ENCODE results near the gene ZNF865.
"Not testable (repeated sequence)": the region's sequence is repeated elsewhere in the genome, so short reads cannot be mapped to it uniquely, and the experiment has no call there.

The ZNF865 gene

DNA sequence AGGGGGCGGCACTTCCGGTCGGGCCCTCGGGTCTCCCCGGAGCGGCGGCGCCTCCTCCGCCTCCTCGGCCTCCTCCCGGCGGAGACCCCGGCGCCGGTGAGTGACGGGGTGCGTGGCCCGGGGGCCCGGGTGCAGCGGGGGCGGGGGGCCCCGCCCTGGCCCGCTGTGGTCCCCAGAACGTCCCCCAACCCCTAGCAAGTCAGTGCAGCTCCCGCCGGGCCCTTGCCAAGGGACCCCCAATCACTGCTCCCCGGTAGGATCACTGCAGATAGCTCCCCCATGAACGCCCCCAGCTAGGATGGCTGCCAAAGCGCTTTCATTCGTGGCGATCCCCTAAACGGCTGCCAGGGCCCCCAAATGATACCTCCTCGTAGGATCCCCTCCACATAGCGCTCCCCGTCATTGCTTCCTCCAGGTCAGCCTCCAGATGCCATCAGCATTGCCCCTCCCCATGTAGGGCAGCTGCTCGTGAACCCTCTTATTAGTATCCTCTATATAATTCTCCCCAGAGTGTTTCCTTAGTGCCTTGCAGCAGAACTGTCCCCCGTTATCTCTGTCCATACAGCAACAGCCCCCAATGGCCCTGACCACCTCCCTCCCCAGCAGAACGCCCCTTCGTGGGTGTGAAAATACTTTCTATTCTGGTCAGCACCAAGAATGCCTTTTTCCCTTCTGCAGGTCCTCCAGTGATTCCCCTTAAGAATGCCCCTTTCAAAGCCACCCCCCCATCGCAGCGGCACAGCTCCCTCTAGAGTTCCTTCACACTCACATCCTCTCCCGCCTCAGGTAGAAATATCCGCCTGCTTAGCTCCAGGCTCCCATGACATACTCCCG lies at the start of gene ZNF865:
Gene ZNF865 (plus strand): TSS at position 11 of the 834 bp plus-strand sequence. CDS start 7,972 bp downstream, outside the sequence.
- DNase-seq (ENCODE audit: low spot score): peak; percentile 87

GRCh38 chr19:55559684-55560083 lies 45.8 kb upstream of the ZNF865 start:
- DNase-seq (ENCODE audit: low spot score): no peak

- no peak for DNase-seq (ENCODE audit: low spot score)
These were observed 42.2 kb upstream of the ZNF865 start for GRCh38 chr19:55563261-55563690.

GRCh38 chr19:55566823-55567222 lies 38.6 kb upstream of the ZNF865 start:
- DNase-seq (ENCODE audit: low spot score): no peak

DNA sequence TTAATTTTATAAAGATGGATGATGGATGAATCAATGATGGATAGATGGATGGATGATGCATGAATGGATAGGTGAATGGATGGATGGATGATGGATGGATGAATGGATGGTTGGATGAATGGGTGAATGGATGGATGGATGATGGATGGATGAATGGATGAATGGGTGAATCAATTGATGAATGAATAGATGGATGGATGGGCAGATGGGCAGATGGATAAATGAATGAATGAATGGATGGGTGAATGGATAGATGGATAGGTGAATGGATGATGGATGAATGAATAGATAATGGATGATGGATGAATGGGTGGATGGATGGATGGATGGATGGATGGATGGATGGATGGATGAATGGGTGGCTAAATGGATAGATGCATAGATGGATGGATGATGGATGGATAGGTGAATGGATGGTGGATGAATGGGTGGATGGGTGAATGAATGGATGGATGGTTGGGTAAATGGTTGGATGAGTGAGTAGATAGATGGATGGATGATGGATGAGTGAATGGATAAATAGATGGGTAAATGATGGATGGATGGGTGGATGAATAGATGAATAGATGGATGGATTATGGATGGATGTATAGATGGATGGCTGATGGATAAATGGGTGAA lies 37.6 kb upstream of the ZNF865 start:
- DNase-seq (ENCODE audit: low spot score): no peak

GRCh38 chr19:55569477-55569876 lies 36.0 kb upstream of the ZNF865 start:
- DNase-seq (ENCODE audit: low spot score): not testable (repeated sequence)

- not testable (repeated sequence) for DNase-seq (ENCODE audit: low spot score)
These were observed 31.5 kb upstream of the ZNF865 start for GRCh38 chr19:55573929-55574328.

DNA sequence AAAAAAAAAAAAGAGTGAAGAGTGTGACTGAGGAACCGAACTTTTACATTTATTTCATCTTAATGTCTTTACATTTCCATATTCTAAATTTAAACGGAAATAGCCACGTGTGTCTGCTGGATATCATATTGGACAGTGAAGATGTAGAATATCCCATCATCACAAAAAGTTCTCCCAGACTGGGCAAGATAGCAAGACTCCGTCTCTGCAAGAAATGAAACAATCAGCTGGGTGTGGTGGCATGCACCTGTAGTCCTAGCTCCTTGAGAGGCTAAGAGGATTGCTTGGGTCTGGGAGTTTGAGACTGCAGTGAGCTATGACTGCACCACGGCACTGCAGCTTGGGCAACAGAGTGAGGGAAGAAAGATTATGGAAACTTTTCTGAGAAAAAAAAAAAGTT lies 28.7 kb upstream of the ZNF865 start:
- DNase-seq (ENCODE audit: low spot score): no peak

GRCh38 chr19:55578031-55578760 lies 27.3 kb upstream of the ZNF865 start:
- no peak for DNase-seq (ENCODE audit: low spot score)

DNA sequence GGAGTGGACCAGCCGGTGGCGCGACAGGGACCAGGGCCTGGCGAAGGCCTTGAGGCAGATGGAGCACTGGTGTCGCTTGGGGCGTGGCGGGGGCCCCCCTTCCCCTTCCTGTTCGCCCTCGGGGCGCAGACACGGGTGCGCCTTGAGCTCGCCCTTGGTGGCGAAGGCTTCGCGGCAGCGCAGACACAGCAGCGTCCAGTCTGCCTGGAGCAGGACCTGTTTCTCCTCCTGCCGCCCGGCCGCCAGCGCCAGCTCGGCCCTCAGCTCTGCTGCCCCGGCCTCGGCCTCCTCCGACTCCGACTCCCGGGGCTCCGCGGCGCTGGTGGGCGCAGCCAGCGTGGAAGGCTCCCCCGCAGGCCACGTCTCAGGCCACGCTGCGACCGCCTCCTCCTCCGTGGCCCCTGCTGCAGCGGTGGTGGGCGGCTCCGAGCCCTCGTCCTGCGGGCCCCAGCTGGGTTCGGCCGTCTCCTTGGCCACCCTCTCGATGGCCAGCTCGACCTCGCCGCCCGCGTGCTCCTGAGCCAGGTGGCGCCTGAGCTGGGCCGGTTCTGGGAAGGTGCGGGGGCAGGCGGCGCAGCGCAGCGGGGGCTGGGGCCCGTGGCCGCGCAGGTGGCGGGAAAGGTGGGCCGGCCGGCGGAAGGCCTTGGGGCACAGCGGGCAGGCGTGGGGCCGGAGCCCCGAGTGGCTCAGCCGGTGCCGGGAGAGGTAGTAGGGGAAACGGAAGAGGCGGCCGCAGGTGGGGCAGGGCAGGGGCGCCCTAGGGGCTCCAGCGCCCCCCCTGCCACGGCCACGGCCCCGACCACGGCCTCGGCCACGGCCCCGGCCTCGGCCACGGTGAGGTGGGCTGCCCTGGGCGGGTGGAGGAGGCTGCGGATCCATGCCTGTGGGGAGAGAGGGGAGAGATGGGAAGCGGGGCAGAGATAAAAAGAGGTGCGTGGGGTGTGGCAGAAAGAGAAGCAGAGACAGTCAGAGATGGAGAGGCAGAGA lies 26.4 kb upstream of the ZNF865 start:
- DNase-seq (ENCODE audit: low spot score): no peak

DNA sequence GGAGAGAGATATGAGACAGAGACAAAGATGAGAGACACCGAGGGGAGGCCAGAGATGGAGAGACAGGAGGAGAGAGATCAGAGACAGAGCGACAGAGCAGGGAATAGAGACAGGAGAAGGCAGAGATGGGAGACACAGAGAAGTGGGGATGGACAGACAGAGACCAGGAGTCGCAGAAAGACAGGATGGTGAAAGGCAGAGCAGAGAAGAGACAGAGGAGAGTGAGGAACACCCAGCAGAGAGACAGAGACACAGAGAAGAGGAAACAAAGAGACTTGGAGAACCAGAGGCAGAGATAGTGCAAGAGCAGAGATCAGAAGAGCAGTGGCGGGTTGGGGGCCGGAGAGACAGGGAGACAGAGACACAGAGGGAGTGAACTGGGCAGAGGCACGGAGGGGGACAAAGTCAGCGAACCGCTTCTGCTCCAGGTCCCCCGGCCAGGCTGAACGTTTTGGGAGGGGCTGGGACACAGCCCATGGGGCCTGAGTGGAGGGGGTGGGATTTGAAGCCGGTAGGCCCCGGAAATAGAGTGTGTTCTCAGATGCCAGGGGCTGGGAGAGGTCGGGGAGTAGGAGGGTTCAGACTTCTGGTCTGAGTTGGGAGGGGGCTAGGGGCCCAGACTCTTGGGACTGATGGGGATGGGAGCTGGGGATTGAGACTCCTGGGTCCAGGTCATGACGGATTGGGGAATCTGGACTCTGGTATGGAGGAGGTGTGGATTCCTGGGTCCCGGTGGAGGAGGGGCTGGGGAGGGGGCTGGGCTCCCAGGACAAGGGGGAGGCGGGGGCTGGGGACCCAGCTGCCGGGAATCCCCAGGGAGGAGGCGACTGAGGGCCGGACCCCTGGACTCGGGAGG lies 25.5 kb upstream of the ZNF865 start:
- DNase-seq (ENCODE audit: low spot score): peak; percentile 42

- DNase-seq (ENCODE audit: low spot score): peak; percentile 89
These were observed 24.8 kb upstream of the ZNF865 start, which contains the start of gene ZNF579 for GRCh38 chr19:55580628-55581144. TSS of gene ZNF579 (minus strand) at chr19:55580848. CDS start at chr19:55579639, 1,209 bp downstream.

GRCh38 chr19:55581145-55581822 lies 24.2 kb upstream of the ZNF865 start:
- DNase-seq (ENCODE audit: low spot score): no peak

GRCh38 chr19:55581823-55582223 lies 23.6 kb upstream of the ZNF865 start:
- no peak for DNase-seq (ENCODE audit: low spot score)

DNA sequence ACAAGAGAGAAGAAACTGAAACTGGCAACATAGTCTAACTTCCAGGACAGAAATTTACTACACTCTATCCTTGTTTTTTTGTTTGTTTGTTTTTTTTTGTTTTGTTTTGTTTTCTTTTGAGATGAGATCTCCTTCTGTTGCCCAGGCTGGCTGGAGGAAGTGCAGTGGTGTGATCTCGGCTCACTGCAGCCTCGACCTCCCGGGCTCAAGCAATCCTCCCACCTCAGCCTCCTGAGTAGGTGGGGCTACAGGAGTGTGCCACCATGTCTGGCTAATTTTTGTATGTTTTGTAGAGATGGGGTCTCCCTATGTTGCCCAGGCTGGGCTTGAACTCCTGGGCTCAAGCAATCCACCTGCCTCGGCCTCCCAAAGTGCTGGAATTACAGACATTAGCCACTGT lies 23.2 kb upstream of the ZNF865 start:
- DNase-seq (ENCODE audit: low spot score): not testable (repeated sequence)

- not testable (repeated sequence) for DNase-seq (ENCODE audit: low spot score)
These were observed 21.6 kb upstream of the ZNF865 start for GRCh38 chr19:55583897-55584296.

DNA sequence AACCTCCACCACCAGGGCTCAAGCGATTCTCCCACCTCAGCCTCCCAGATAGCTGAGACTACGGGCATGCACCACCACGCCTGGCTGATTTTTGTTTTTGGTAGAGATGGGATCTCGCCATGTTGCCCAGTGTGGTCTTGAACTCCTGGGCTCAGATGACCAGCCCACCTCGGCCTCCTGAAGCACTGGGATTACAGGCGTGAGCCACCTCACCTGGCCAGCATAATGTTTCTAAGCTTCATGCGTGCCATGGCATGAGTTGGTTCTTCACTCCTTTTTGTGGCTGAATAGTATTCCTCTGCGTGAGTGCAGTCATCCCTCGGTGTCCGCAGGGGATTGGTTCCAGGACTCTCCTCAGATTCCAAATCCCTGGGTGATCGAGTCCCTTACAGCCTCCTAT lies 20.6 kb upstream of the ZNF865 start:
- DNase-seq (ENCODE audit: low spot score): no peak

DNA sequence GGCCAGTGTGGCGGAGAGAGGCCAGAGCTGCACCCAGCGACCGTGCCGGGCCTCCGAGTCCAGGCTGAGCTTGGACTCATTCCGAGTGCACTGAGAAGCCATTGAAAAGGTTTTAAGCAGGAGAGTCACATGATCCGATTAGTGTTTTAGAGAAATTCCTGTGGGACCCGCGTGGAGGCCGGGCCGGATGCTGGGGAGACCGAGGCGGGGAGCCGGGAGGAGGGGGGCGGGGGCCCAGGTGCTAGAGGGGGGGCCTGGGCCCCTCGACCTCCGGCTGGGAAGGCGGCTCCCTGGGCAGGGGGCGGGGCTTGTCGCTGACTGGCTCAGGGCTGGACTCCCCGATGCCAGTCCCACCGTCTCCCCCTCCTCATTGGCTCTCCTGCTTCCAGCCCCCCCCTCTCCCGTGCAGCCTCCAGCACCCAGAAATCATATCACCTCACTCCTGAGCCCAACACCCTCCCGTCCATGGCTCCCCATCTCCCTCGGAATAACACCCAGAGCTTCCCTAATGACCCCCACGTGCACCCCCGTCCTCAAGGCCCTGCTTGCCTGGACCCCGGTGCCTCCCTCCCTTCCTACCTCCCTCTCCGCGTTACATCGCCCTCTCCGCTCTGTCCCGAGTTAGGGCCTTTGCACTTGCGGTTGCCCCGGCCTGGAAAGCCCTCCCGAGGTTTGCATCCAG lies 19.6 kb upstream of the ZNF865 start:
- peak; percentile 82 for DNase-seq (ENCODE audit: low spot score)

All from HuH-7 (cell line).